K562 (cell line): ENCODE measurements around the gene CLSTN2. TPM values are rescaled to one million over a fixed set of nuclear protein-coding genes. Genes with fewer than 3 reads are reported as not detected.

Experiments used
- ATAC-seq: fragments of 200-7000 bp; cut with Tn5 transposase; 3 replicates; pipeline ENCODE4 v1.9.1; 2020; ENCODE audit warnings: moderate library complexity
- BruUV-seq: library from RNA; stranded (reverse); fragments of 400-500 nt; replicated peaks from 2 replicates; lab custom pipeline; 2021; lab: Mats Ljungman, UMichigan
- CTCF ChIA-PET: fragments of 300-600 bp; formaldehyde crosslinking; extraction: SDS; loops from one replicate; lab custom pipeline; 2021; ENCODE audit warnings: low intra/inter-chr PET ratio; lab: Yijun Ruan, JAX
- POLR2A ChIA-PET: fragments of 300-600, 350-650 bp; sonication (Branson Sonifier 250); formaldehyde crosslinking; extraction: SDS; loops from one replicate; lab custom pipeline; 2021; ENCODE audit warnings: antibody characterized with exemption, inconsistent platforms; lab: Yijun Ruan, JAX
- DNase-seq, 4 experiments: peaks; one replicate each; pipeline versions ENCODE4 v3.0.0 to v3.0.0-alpha.2; 2011 to 2018; ENCODE audit warnings: low spot score in 3 of 4, mixed read lengths in 3 of 4; ENCODE audit errors: extremely low read depth in 1 of 4
- FAIRE-seq: peaks from 2 replicates; lab custom pipeline; 2011; peaks lifted over from hg19 to GRCh38; lab: Jason Lieb, UNC
- H2AFZ ChIP-seq: 2 replicates; pipeline ENCODE4 v1.6.0; 2011; ENCODE audit warnings: low read depth, low read length, control low read depth, inconsistent platforms
- H3K27ac ChIP-seq: fragments of 200-600 bp; 3 replicates; pipeline ENCODE4 v1.8.0; 2011; ENCODE audit warnings: low read depth, mild to moderate bottlenecking, control low read depth, inconsistent platforms, low read length, moderate library complexity, mixed read lengths; ENCODE audit errors: extremely low read depth
- H3K27me3 ChIP-seq, 2 experiments: fragments of 300-600 bp in 1 of 2; 2 replicates in 1 of 2; 3 replicates in 1 of 2; pipeline versions ENCODE4 v1.6.0 to v1.8.0; 2011; ENCODE audit warnings: inconsistent platforms in 2 of 2, low read length in 2 of 2, mild to moderate bottlenecking in 1 of 2, mixed read lengths in 1 of 2, moderate library complexity in 1 of 2; ENCODE audit not compliant: control insufficient read depth in 2 of 2, insufficient read depth in 2 of 2
- H3K36me3 ChIP-seq: fragments of 300-600 bp; 3 replicates; pipeline ENCODE4 v1.8.0; 2011; ENCODE audit warnings: mild to moderate bottlenecking, low read length, inconsistent platforms; ENCODE audit not compliant: control insufficient read depth, insufficient read depth
- H3K4me1 ChIP-seq, 2 experiments: fragments of 200-600 bp in 1 of 2; replicated peaks in 1 of 2; 2 replicates in 1 of 2; 3 replicates in 1 of 2; pipeline versions ENCODE4 v1.5.1 to v1.8.0; 2011; ENCODE audit warnings: inconsistent platforms in 2 of 2, low read length in 2 of 2, mild to moderate bottlenecking in 1 of 2, mixed read lengths in 1 of 2, moderate library complexity in 1 of 2; ENCODE audit not compliant: control insufficient read depth in 2 of 2, insufficient read depth in 2 of 2
- H3K4me2 ChIP-seq: 2 replicates; pipeline ENCODE4 v1.6.1; 2011; ENCODE audit warnings: low read length, control low read depth, inconsistent platforms, mixed read lengths; ENCODE audit not compliant: insufficient read depth
- H3K4me3 ChIP-seq: fragments of 200-600 bp; sonication (generic), shearing (Covaris generic); 2 replicates; pipeline ENCODE4 v1.5.1; 2016; ENCODE audit warnings: control low read depth, inconsistent platforms
- H3K79me2 ChIP-seq: fragments of 200-600 bp; 3 replicates; pipeline ENCODE4 v1.8.0; 2011; ENCODE audit warnings: low read length, inconsistent platforms; ENCODE audit not compliant: control insufficient read depth, insufficient read depth
- H3K9ac ChIP-seq, 2 experiments: 2 replicates each; pipeline versions ENCODE4 v1.6.0 to v1.6.1; 2011; ENCODE audit warnings: low read depth in 2 of 2, low read length in 2 of 2, control low read depth in 1 of 2, inconsistent platforms in 1 of 2, mild to moderate bottlenecking in 1 of 2, mixed read lengths in 1 of 2; ENCODE audit not compliant: insufficient read depth in 1 of 2
- H3K9me1 ChIP-seq: one replicate; pipeline ENCODE4 v1.6.0; 2011; ENCODE audit warnings: inconsistent platforms, mild to moderate bottlenecking, low read length, moderate library complexity; ENCODE audit not compliant: control insufficient read depth, insufficient read depth
- H3K9me3 ChIP-seq: replicated peaks from 2 replicates; pipeline ENCODE4 v1.5.1; 2011; ENCODE audit warnings: low read depth, low read length, inconsistent platforms; ENCODE audit not compliant: control insufficient read depth, insufficient read depth
- H4K20me1 ChIP-seq: replicated peaks from 2 replicates; pipeline ENCODE4 v1.6.1; 2011; ENCODE audit warnings: low read length, inconsistent platforms, mixed read lengths; ENCODE audit not compliant: control insufficient read depth, insufficient read depth
- CHD2 ChIP-seq: IDR thresholded peaks from 2 replicates; pipeline ENCODE4 v1.6.1; 2011; ENCODE audit warnings: low read depth, low read length
- KDM2B ChIP-seq: fragments of 250-450 bp; sonication (Bioruptor Pico); IDR thresholded peaks from 2 replicates; pipeline ENCODE4 v1.8.0; 2021; ENCODE audit warnings: mild to moderate bottlenecking, moderate library complexity
- NCOA4 ChIP-seq: fragments of 450-650 bp; IDR thresholded peaks from 2 replicates; pipeline ENCODE4 v1.6.1; 2018; ENCODE audit warnings: mild to moderate bottlenecking; ENCODE audit not compliant: partially characterized antibody
- PTRF ChIP-seq: fragments of 450-650 bp; IDR thresholded peaks from 2 replicates; pipeline ENCODE4 v1.6.1; 2016; ENCODE audit warnings: mild to moderate bottlenecking, missing genetic modification characterization, missing compliant biosample characterization
- THAP7 ChIP-seq: fragments of 250-450 bp; sonication (Bioruptor Pico); IDR thresholded peaks from 2 replicates; pipeline ENCODE4 v1.5.0; 2021
- ZFP30 ChIP-seq: fragments of 250-450 bp; sonication (Bioruptor Pico); IDR thresholded peaks from 2 replicates; pipeline ENCODE4 v1.8.0; 2022; ENCODE audit warnings: moderate library complexity, mild to moderate bottlenecking, inconsistent platforms, borderline replicate concordance
- ZFPM2 ChIP-seq: fragments of 250-450 bp; sonication (Bioruptor Pico); IDR thresholded peaks from 2 replicates; pipeline ENCODE4 v1.5.1; 2022; ENCODE audit warnings: mild to moderate bottlenecking
- ZFX ChIP-seq: sonication (generic); formaldehyde crosslinking; IDR thresholded peaks from 2 replicates; pipeline ENCODE4 v1.8.0; 2022; ENCODE audit warnings: mild to moderate bottlenecking, missing genetic modification reagents, moderate library complexity
- WGBS: fragments of 100-300 bp; shearing (Covaris generic); methylation state at CpG from one replicate; pipeline ENCODE4 v1.1.6; 2016; ENCODE audit warnings: low coverage, mixed read lengths; ENCODE audit not compliant: insufficient coverage; ENCODE audit errors: missing lambda C conversion rate; 5-methylcytosine and 5-hydroxymethylcytosine counted together
- in situ Hi-C: fragments of 300-500 bp; cut with MboI; formaldehyde crosslinking; loops from 4 replicates; pipeline ENCODE4 v1.15.0; 2018; ENCODE audit warnings: inconsistent platforms, mixed read lengths
- intact Hi-C: fragments of 100-400 bp; cut with micrococcal nuclease; formaldehyde crosslinking; loops from 2 replicates; pipeline ENCODE4 v1.14.2; 2022
- polyA plus RNA-seq, 8 experiments: library from polyadenylated mRNA; depleted of rRNA in 4 of 8; stranded (reverse) in 5 of 8; unstranded in 3 of 8; fragments of >200 nt; fragmentation: Nextera tagmentation in 2 of 8; fragmentation: Illumina TruSeq in 1 of 8; extraction: Ambion mirVana in 2 of 8; extraction: Trizol in 1 of 8; gene quantifications; 2 replicates each; pipeline versions ENCODE4 v1.2.1 to v1.2.3, GENCODE V29; 2011 to 2014; ENCODE audit warnings: inconsistent platforms in 1 of 8, missing spikeins in 1 of 8
- total RNA-seq, 7 experiments: library from RNA; depleted of rRNA in 6 of 7; stranded (reverse); fragments of >200 nt in 6 of 7; fragmentation: Illumina TruSeq in 2 of 7; extraction: Trizol in 2 of 7; gene quantifications; 2 replicates each; pipeline versions ENCODE4 v1.2.1 to v1.2.3, GENCODE V29; 2011 to 2021; ENCODE audit warnings: low replicate concordance in 1 of 7
- TF ChIP-seq, protein P1 (sequence below): sonication (generic); formaldehyde crosslinking; IDR thresholded peaks from 2 replicates; pipeline ENCODE4 v1.8.0; 2022; ENCODE audit warnings: mild to moderate bottlenecking, missing genetic modification reagents

CLSTN2 gene
- total and polyA plus RNA-seq, 9 of the 15 experiments (the other 6 are each of a cell fraction or from before 2014, with no cell fraction given): 0.02 to 0.04 (median 0.04) TPM; not detected in 6

DNA sequence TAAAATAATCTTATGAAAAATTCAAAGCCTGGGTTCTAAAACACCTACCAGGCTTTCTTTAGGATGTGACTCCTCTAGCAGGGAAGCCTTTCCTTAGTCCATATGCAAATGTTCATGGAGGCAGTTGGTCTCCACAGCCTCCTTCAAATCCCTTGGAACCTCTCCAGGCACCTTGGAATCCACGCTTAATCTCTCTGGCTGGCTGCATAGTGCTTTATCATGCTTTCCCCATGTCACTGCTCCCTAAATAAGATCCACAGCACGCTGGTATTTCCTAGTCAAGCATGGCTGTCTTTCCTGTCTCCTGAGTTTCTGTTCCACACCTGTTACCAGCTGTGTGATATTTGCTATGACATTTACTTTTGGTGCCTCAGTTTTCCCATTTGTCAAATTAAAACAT lies 71.3 kb downstream of the CLSTN2 start (continued):
- TF ChIP-seq ZFP30 (CRISPR knock-in tag): no peak
- no peak for TF ChIP-seq ZFX (CRISPR knock-in tag)

DNA sequence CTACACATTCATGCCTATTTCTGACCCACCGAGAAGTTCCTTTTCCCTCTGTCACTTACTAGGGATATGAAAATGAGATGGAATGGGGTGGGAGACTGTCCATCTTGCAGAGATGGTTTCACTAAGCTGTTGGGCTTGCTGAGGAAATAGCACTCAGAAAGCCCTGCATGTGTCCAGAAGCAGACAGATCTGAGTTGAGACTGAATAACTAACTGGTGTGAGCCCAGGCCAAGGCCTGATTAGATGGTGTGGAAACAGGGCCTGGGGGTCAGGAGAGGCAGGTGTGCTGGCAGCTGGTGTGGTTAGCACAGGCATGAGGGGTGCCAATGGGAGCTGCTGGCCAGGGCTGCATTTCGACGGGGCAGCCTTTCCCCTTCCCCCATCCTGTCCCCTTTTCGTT lies 72.1 kb downstream of the CLSTN2 start:
- no TSS peak for BruUV-seq
- POLR2A ChIA-PET: no interaction called here
- H2AFZ ChIP-seq: no peak overlapping the region
- intact Hi-C loops: no loop called here
- FAIRE-seq: no peak
- TF ChIP-seq, protein P1, sequence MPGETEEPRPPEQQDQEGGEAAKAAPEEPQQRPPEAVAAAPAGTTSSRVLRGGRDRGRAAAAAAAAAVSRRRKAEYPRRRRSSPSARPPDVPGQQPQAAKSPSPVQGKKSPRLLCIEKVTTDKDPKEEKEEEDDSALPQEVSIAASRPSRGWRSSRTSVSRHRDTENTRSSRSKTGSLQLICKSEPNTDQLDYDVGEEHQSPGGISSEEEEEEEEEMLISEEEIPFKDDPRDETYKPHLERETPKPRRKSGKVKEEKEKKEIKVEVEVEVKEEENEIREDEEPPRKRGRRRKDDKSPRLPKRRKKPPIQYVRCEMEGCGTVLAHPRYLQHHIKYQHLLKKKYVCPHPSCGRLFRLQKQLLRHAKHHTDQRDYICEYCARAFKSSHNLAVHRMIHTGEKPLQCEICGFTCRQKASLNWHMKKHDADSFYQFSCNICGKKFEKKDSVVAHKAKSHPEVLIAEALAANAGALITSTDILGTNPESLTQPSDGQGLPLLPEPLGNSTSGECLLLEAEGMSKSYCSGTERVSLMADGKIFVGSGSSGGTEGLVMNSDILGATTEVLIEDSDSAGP (CRISPR knock-in tag): no peak
- TF ChIP-seq CHD2 (no peak), KDM2B (CRISPR knock-in tag) (no peak), ZFPM2 (CRISPR knock-in tag) (no peak), PTRF (tag) (no peak), NCOA4 (no peak), THAP7 (CRISPR knock-in tag) (no peak)
- TF ChIP-seq, all 486 proteins: peak for 0
- CTCF ChIA-PET: no interaction called here
- 0% methylated on average over 2 of the region's 4 CpGs for WGBS
- no peaks in the 10 kb centered on the region for H3K79me2 ChIP-seq
- no peaks in the 10 kb centered on the region for H3K9me1 ChIP-seq
- in situ Hi-C loops: no loop called here
- DNase-seq (no peak), ATAC-seq (no peak)
- no peak overlapping the region for H3K4me3 ChIP-seq
- H3K9ac ChIP-seq: no peak overlapping the region
- no peaks in the 10 kb centered on the region for H3K36me3 ChIP-seq
- no peak overlapping the region for H3K27ac ChIP-seq
- no peaks in the 10 kb centered on the region for H3K9me3 ChIP-seq
- H3K4me1 ChIP-seq: no peaks in the 10 kb centered on the region
- H4K20me1 ChIP-seq: no peaks in the 10 kb centered on the region
- H3K4me2 ChIP-seq: no peak overlapping the region
- H3K27me3 ChIP-seq: peaks cover 0 to 6% of the 10 kb centered on the region in 2 experiments; a peak in 1 of 5 replicates
